RWPE1 (cell line): Measurements from ENCODE around the gene UTF1.

Experiments used
- CTCF ChIA-PET: fragments of 350-600 bp; sonication (Branson Sonifier 250); formaldehyde crosslinking; extraction: SDS; loops from one replicate; lab custom pipeline; 2021; lab: Yijun Ruan, JAX
- POLR2A ChIA-PET: fragments of 400-600 bp; formaldehyde crosslinking; extraction: SDS; loops from one replicate; lab custom pipeline; 2020; ENCODE audit warnings: antibody characterized with exemption; ENCODE audit not compliant: low non-redundant PET; lab: Yijun Ruan, JAX
- DNase-seq: peaks from one replicate; pipeline ENCODE4 v3.0.0; 2012; ENCODE audit warnings: low spot score
- H3K27ac ChIP-seq: fragments of 450-650 bp; 2 replicates; pipeline ENCODE4 v1.5.1; 2017
- TF ChIP-seq, protein P1 (sequence below): fragments of 450-650 bp; conservative IDR thresholded peaks from 2 replicates; pipeline ENCODE4 v1.5.1; 2017; ENCODE audit warnings: low read depth, mild to moderate bottlenecking

Gene UTF1

GRCh38 chr10:133281084-133281483 is 51.1 kb downstream of the UTF1 start:
- TF ChIP-seq, protein P1, sequence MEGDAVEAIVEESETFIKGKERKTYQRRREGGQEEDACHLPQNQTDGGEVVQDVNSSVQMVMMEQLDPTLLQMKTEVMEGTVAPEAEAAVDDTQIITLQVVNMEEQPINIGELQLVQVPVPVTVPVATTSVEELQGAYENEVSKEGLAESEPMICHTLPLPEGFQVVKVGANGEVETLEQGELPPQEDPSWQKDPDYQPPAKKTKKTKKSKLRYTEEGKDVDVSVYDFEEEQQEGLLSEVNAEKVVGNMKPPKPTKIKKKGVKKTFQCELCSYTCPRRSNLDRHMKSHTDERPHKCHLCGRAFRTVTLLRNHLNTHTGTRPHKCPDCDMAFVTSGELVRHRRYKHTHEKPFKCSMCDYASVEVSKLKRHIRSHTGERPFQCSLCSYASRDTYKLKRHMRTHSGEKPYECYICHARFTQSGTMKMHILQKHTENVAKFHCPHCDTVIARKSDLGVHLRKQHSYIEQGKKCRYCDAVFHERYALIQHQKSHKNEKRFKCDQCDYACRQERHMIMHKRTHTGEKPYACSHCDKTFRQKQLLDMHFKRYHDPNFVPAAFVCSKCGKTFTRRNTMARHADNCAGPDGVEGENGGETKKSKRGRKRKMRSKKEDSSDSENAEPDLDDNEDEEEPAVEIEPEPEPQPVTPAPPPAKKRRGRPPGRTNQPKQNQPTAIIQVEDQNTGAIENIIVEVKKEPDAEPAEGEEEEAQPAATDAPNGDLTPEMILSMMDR, result no peak
- CTCF ChIA-PET, result interaction anchor here (1.0 to 1.6 kb wide), 3 partner anchors 12 to 48 kb away, joined by 3 to 6 read pairs (median 3); no protein-coding TSS in a partner anchor
- H3K27ac ChIP-seq, result 0 out of 2 replicates have a peak overlapping the region, but pooled peaks have one; percentile 15
- POLR2A ChIA-PET, result interaction anchor here (0.7 kb wide), 1 partner anchor 27 kb away, joined by 8 read pairs; no protein-coding TSS in a partner anchor
- DNase-seq, result no peak
